Prostate gland (tissue), 2 donors: ENCODE results near the gene AOPEP. TPM values are rescaled to one million over a fixed set of nuclear protein-coding genes. Genes with fewer than 3 reads are reported as not detected.

Experiments
- DNase-seq: peaks from one replicate; pipeline ENCODE4 v3.0.0-alpha.2; 2019; ENCODE audit warnings: low spot score
- H3K27ac ChIP-seq, 2 donors: fragments of 200-600 bp; sonication (generic); 2 replicates each; pipeline ENCODE4 v1.5.1; 2017 to 2019
- H3K27me3 ChIP-seq: fragments of 200-600 bp; sonication (generic); replicated peaks from 2 replicates; pipeline ENCODE4 v1.5.1; 2019; ENCODE audit not compliant: insufficient read depth
- H3K36me3 ChIP-seq, 2 donors: fragments of 200-600 bp; sonication (generic); 1 replicate in 1 of 2; 2 replicates in 1 of 2; pipeline versions ENCODE4 v1.5.1 to v1.8.1; 2017 to 2019
- H3K4me1 ChIP-seq: fragments of 200-600 bp; sonication (generic); replicated peaks from 2 replicates; pipeline ENCODE4 v1.5.1; 2019
- H3K4me3 ChIP-seq, 2 donors: fragments of 200-600 bp; sonication (generic); 2 replicates each; pipeline ENCODE4 v1.5.1; 2017 to 2019
- H3K9me3 ChIP-seq: fragments of 200-600 bp; sonication (generic); 2 replicates; pipeline ENCODE4 v1.5.1; 2017
- CTCF ChIP-seq, 4 experiments: fragments of 200-600 bp in 2 of 4; fragments of 450-650 bp in 2 of 4; sonication (generic) in 2 of 4; IDR thresholded peaks; 1 replicate in 3 of 4; 2 replicates in 1 of 4; pipeline ENCODE4 v1.5.1; 2016 to 2019; ENCODE audit warnings: antibody characterized with exemption in 4 of 4, mild to moderate bottlenecking in 2 of 4, moderate library complexity in 2 of 4
- POLR2A ChIP-seq: fragments of 450-650 bp; IDR thresholded peaks from one replicate; pipeline ENCODE4 v1.6.1; 2016; ENCODE audit warnings: antibody characterized with exemption, mild to moderate bottlenecking
- POLR2AphosphoS5 ChIP-seq: sonication (generic); formaldehyde crosslinking; IDR thresholded peaks from one replicate; pipeline ENCODE4 v1.6.1; 2017; ENCODE audit warnings: antibody characterized with exemption
- WGBS: methylation state at CpG from one replicate; pipeline ENCODE4 v1.1.5; 2018; 5-methylcytosine and 5-hydroxymethylcytosine counted together
- intact Hi-C: fragments of 100-400 bp; cut with DNase I; formaldehyde crosslinking; loops from one replicate; pipeline ENCODE4 v1.14.2; 2022
- total RNA-seq, 2 donors: library from RNA; depleted of rRNA; stranded (reverse); fragments of >200 nt; gene quantifications; one replicate each; pipeline ENCODE4 v1.1.0, GENCODE V29; 2016

Gene AOPEP
- total RNA-seq, 2 donors from 2014 or later = 107 to 188 TPM

GRCh38 chr9:95057101-95057500, 330.6 kb downstream of the AOPEP start:
- 12% methylated on average over 10 of the region's 10 CpGs for WGBS
- Histone ChIP-seq H3K9me3 (no peaks in the 10 kb centered on the region), H3K27ac (peak overlapping the region; percentile 70 to 86), H3K4me1 (peaks cover 11% of the 10 kb centered on the region), H3K36me3 (no peaks in the 10 kb centered on the region), H3K27me3 (no peaks in the 10 kb centered on the region), H3K4me3 (peak overlapping the region; percentile 3 to 16)
- TF ChIP-seq POLR2AphosphoS5 = no peak
- TF ChIP-seq CTCF (IDR thresholded peaks at IDR 0.05) = no peak
- no peak for TF ChIP-seq POLR2A
- no peak for DNase-seq
- intact Hi-C loops = loop anchor here (5.0 kb wide), 1 partner anchor 50 kb away; no protein-coding TSS in a partner anchor

GRCh38 chr9:95058121-95058785, 331.8 kb downstream of the AOPEP start:
- intact Hi-C loops = loop anchor here (5.0 kb wide), 1 partner anchor 51 kb away; no protein-coding TSS in a partner anchor
- peaks cover 17% of the 10 kb centered on the region for H3K4me1 ChIP-seq
- no peak for DNase-seq
- no peaks in the 10 kb centered on the region for H3K27me3 ChIP-seq
- TF ChIP-seq POLR2AphosphoS5 = no peak
- no peak for TF ChIP-seq CTCF (IDR thresholded peaks at IDR 0.05)
- TF ChIP-seq POLR2A = no peak
- peak overlapping the region; percentile 70 to 86 for H3K27ac ChIP-seq
- no peaks in the 10 kb centered on the region for H3K9me3 ChIP-seq
- 21% methylated on average over 7 of the region's 7 CpGs for WGBS
- no peaks in the 10 kb centered on the region for H3K36me3 ChIP-seq
- no peak overlapping the region for H3K4me3 ChIP-seq

GRCh38 chr9:95058795-95059386, 332.4 kb downstream of the AOPEP start:
- no peak overlapping the region for H3K4me3 ChIP-seq
- peak overlapping the region; percentile 70 to 86 for H3K27ac ChIP-seq
- intact Hi-C loops = loop anchor here (5.0 kb wide), 1 partner anchor 52 kb away; no protein-coding TSS in a partner anchor
- 29% methylated on average over 7 of the region's 7 CpGs for WGBS
- no peaks in the 10 kb centered on the region for H3K9me3 ChIP-seq
- TF ChIP-seq POLR2A (no peak), CTCF (IDR thresholded peaks at IDR 0.05) (no peak), POLR2AphosphoS5 (no peak)
- no peak for DNase-seq
- no peaks in the 10 kb centered on the region for H3K27me3 ChIP-seq
- peaks cover 20% of the 10 kb centered on the region for H3K4me1 ChIP-seq
- H3K36me3 ChIP-seq = no peaks in the 10 kb centered on the region

GRCh38 chr9:95060234-95060633, 333.7 kb downstream of the AOPEP start:
- Histone ChIP-seq H3K36me3 (no peaks in the 10 kb centered on the region), H3K27me3 (no peaks in the 10 kb centered on the region), H3K27ac (peak overlapping the region; percentile 30 to 86), H3K9me3 (no peaks in the 10 kb centered on the region), H3K4me1 (peaks cover 20% of the 10 kb centered on the region), H3K4me3 (no peak overlapping the region)
- no peak for DNase-seq
- intact Hi-C loops = no loop called here
- 25% methylated on average over 5 of the region's 5 CpGs for WGBS
- TF ChIP-seq CTCF (IDR thresholded peaks at IDR 0.05) (no peak), POLR2AphosphoS5 (no peak), POLR2A (no peak)

- Histone ChIP-seq H3K27ac (peak overlapping the region in 1 of 2 donors; percentile 30), H3K4me1 (peaks cover 18% of the 10 kb centered on the region), H3K9me3 (no peaks in the 10 kb centered on the region), H3K27me3 (no peaks in the 10 kb centered on the region), H3K36me3 (no peaks in the 10 kb centered on the region), H3K4me3 (no peak overlapping the region)
- 46% methylated on average over 2 of the region's 2 CpGs for WGBS
- no peak for DNase-seq
- intact Hi-C loops = no loop called here
- TF ChIP-seq POLR2A (no peak), CTCF (IDR thresholded peaks at IDR 0.05) (no peak), POLR2AphosphoS5 (no peak)
Observed at GRCh38 chr9:95060916-95061315, 334.4 kb downstream of the AOPEP start.
